Hepatocyte (in vitro differentiated cells): ENCODE results near the gene MKNK2. TPM values are rescaled to one million over a fixed set of nuclear protein-coding genes. Genes with fewer than 3 reads are reported as not detected.
A peak's percentile ranks its signal among the peaks of the same experiment; 100 is the strongest.

ENCODE experiments used
- DNase-seq: peaks from one replicate; pipeline ENCODE4 v3.0.0-alpha.2; 2016; ENCODE audit warnings: low spot score
- H2AFZ ChIP-seq: fragments of 200-600 bp; sonication (generic); 2 replicates; pipeline ENCODE4 v1.6.0; 2016; ENCODE audit warnings: antibody characterized with exemption, mild to moderate bottlenecking
- H3K27ac ChIP-seq: fragments of 200-600 bp; sonication (generic); 2 replicates; pipeline ENCODE4 v1.5.1; 2016; ENCODE audit warnings: mild to moderate bottlenecking
- H3K27me3 ChIP-seq: fragments of 200-600 bp; sonication (generic); 2 replicates; pipeline ENCODE4 v1.6.1; 2016
- H3K36me3 ChIP-seq: fragments of 200-600 bp; sonication (generic); replicated peaks from 2 replicates; pipeline ENCODE4 v1.5.1; 2016; ENCODE audit warnings: low read depth; ENCODE audit not compliant: insufficient read depth
- H3K4me1 ChIP-seq: fragments of 200-600 bp; sonication (generic); 2 replicates; pipeline ENCODE4 v1.5.1; 2016; ENCODE audit warnings: mild to moderate bottlenecking, moderate library complexity; ENCODE audit not compliant: insufficient read depth
- H3K4me2 ChIP-seq: fragments of 200-600 bp; sonication (generic); 2 replicates; pipeline ENCODE4 v1.6.0; 2016
- H3K4me3 ChIP-seq: fragments of 200-600 bp; sonication (generic); 2 replicates; pipeline ENCODE4 v1.5.1; 2016; ENCODE audit warnings: mild to moderate bottlenecking
- H3K79me2 ChIP-seq: fragments of 200-600 bp; sonication (generic); 2 replicates; pipeline ENCODE4 v1.6.0; 2017; ENCODE audit warnings: mild to moderate bottlenecking
- H3K9me2 ChIP-seq: fragments of 200-600 bp; sonication (generic); replicated peaks from 2 replicates; pipeline ENCODE4 v1.6.0; 2017; ENCODE audit warnings: mild to moderate bottlenecking; ENCODE audit not compliant: insufficient read depth
- H3K9me3 ChIP-seq: fragments of 200-600 bp; sonication (generic); 2 replicates; pipeline ENCODE4 v1.5.1; 2016; ENCODE audit warnings: low read depth, mild to moderate bottlenecking
- H4K20me1 ChIP-seq: fragments of 200-600 bp; sonication (generic); 2 replicates; pipeline ENCODE4 v1.6.0; 2016; ENCODE audit warnings: mild to moderate bottlenecking; ENCODE audit not compliant: insufficient read depth, poor library complexity, severe bottlenecking
- EZH2 ChIP-seq: fragments of 200-600 bp; sonication (generic); IDR thresholded peaks from 2 replicates; pipeline ENCODE4 v1.6.1; 2016; ENCODE audit warnings: antibody characterized with exemption, mild to moderate bottlenecking, borderline replicate concordance
- EZH2phosphoT487 ChIP-seq: fragments of 200-600 bp; sonication (generic); IDR thresholded peaks from one replicate; pipeline ENCODE4 v1.6.1; 2018; ENCODE audit warnings: antibody characterized with exemption, mild to moderate bottlenecking, low read depth, moderate library complexity; ENCODE audit not compliant: unreplicated experiment, severe bottlenecking
- WGBS: methylation state at CpG from one replicate; pipeline ENCODE4 v1.1.6; 2016; ENCODE audit warnings: low lambda C conversion rate; ENCODE audit errors: missing lambda C conversion rate; 5-methylcytosine and 5-hydroxymethylcytosine counted together
- polyA plus RNA-seq: library from polyadenylated mRNA; unstranded; fragments of >200 nt; fragmentation: Nextera tagmentation; extraction: Ambion mirVana; gene quantifications from 2 replicates; pipeline ENCODE4 v1.2.1, GENCODE V29; 2016
- total RNA-seq: library from RNA; depleted of rRNA; stranded (reverse); fragments of >200 nt; gene quantifications from 2 replicates; pipeline ENCODE4 v1.2.3, GENCODE V29; 2014
- TF ChIP-seq, protein P1 (sequence below): fragments of 200-600 bp; sonication (generic); IDR thresholded peaks from 2 replicates; pipeline ENCODE4 v1.5.1; 2016; ENCODE audit warnings: antibody characterized with exemption, mild to moderate bottlenecking; ENCODE audit not compliant: poor library complexity

MKNK2 gene
- total and polyA plus RNA-seq, 2 experiments from 2014 or later: 90.4 to 136 TPM

DNA sequence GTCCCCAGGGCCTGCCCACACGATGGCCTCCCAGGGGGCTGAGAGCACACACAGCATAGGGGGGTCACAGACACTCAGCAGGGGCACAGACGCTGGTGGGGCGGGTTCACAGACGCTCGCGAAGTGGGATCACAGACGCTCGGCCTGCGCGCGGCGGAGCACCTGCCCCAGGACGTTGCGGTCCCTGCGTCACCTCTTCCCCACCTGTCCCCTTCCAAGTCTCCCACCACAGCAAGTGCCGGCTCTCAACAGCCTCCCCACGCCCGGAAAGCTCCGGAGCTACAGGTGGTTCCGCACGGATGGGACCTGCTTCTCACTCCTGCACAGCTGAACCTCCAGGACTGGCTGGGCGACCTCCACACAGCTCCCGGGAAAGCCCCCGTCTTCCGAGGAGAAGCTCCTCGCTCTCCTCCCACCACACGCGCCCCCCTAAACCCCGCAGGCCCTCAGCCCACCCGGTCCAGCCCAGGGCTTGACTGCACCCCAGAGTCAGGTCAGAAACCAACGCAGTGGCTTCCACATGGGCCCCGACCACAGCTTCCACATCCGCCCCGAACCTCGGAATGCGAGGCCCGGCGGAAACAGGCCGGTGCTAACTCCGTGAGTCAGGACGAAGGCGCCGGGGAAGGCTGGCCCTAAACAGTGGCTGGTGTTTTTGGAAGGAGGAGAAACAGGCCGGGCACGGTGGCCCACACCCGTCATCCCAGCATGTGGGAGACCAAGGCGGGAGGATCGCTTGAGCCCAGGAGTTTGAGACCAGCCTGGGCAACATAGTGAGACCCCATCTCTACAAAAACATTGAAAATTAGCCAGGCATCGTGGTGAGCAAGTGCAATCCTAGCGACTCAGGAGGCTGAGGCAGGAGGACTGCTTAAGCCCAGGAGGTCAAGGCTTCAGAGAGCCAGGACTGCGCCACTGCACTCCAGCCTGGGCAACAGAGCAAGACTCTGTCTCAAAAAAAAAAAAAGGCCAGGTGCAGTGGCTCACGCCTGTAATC is 52.0 kb downstream of the MKNK2 start:
- TF ChIP-seq, protein P1, sequence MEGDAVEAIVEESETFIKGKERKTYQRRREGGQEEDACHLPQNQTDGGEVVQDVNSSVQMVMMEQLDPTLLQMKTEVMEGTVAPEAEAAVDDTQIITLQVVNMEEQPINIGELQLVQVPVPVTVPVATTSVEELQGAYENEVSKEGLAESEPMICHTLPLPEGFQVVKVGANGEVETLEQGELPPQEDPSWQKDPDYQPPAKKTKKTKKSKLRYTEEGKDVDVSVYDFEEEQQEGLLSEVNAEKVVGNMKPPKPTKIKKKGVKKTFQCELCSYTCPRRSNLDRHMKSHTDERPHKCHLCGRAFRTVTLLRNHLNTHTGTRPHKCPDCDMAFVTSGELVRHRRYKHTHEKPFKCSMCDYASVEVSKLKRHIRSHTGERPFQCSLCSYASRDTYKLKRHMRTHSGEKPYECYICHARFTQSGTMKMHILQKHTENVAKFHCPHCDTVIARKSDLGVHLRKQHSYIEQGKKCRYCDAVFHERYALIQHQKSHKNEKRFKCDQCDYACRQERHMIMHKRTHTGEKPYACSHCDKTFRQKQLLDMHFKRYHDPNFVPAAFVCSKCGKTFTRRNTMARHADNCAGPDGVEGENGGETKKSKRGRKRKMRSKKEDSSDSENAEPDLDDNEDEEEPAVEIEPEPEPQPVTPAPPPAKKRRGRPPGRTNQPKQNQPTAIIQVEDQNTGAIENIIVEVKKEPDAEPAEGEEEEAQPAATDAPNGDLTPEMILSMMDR: no peak
- no peak for TF ChIP-seq EZH2phosphoT487
- no peak for TF ChIP-seq EZH2
- no peak overlapping the region for H3K4me3 ChIP-seq
- DNase-seq: no peak
- no peaks in the 10 kb centered on the region for H3K4me1 ChIP-seq
- H3K36me3 ChIP-seq: no peaks in the 10 kb centered on the region
- H3K79me2 ChIP-seq: peaks cover 4% of the 10 kb centered on the region
- no peak overlapping the region for H3K4me2 ChIP-seq
- H3K27me3 ChIP-seq: no peaks in the 10 kb centered on the region
- H2AFZ ChIP-seq: no peak overlapping the region
- 98% methylated on average over 42 of the region's 52 CpGs for WGBS
- H4K20me1 ChIP-seq: no peaks in the 10 kb centered on the region
- no peaks in the 10 kb centered on the region for H3K9me2 ChIP-seq
- H3K9me3 ChIP-seq: peaks cover 4% of the 10 kb centered on the region
- H3K27ac ChIP-seq: no peak overlapping the region

DNA sequence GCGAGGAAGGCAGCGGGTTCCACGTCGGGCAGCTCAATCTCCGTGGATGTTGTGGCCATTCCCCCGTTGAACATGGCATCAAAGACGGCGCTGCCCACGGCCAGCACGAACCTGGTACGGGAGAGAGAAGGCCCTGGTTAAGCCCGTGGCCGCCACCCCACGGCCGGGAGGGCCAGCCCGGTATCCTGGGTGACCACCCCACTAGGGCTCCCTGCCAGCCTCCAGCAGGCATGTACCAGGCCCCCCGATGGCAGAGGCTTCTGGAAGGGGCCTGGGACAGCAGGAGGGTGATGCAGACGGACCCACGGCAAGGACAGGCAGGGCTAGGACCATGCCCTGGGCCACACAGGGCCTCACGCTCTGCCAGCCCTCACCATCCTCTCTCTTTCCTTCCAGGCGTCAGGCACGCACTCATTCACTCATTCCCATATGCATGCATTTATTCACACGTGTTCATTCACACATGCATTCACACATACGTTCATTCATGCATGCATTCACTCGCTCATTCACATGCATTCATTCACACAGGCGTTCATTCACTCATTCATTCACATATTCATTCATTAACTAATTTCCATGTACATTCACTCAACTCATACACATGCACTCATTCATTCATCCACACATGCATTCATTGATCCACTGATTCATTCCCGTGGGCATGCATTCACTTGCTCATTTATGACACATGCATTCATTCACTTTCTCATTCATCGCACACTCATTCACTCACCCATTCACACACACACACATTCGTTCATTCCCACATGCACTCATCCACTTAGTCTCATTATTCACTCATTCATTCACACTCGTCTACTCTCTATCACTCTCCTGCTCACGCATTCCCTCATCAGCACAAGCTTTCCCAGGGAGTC is 53.5 kb downstream of the MKNK2 start:
- Histone ChIP-seq H3K27me3 (no peaks in the 10 kb centered on the region), H3K4me2 (no peak overlapping the region), H2AFZ (no peak overlapping the region), H3K79me2 (no peaks in the 10 kb centered on the region), H3K9me2 (no peaks in the 10 kb centered on the region), H3K4me1 (no peaks in the 10 kb centered on the region), H3K36me3 (no peaks in the 10 kb centered on the region), H3K27ac (no peak overlapping the region), H4K20me1 (no peaks in the 10 kb centered on the region), H3K4me3 (no peak overlapping the region), H3K9me3 (peaks cover 4% of the 10 kb centered on the region)
- WGBS: 96% methylated on average over 28 of the region's 31 CpGs
- DNase-seq: no peak
- TF ChIP-seq EZH2 (no peak), EZH2phosphoT487 (no peak)
- TF ChIP-seq, protein P1: no peak

DNA sequence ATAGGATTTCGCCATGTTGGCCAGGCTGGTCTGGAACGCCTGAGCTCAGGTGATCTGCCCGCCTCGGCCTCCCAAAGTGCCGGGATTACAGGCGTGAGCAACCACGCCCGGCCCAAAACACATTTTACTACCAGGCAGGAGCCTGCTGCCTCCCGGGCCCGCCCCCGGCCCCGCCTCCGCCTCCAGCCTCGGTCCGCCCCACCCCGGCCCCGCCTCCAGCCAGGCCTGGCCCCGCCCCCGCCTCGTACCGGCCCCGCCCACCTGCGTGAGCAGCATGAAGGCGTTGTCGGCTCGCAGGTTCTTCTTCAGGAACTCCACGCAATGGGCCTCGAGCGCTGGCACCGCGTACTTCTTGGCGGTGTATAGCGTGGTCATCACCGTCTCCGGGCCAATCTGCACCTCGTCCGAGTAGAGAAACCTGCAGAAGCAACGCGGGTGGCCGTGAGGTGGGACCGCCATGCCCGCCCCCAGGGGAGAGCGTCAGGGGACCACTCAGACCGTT is 58.2 kb downstream of the MKNK2 start:
- Histone ChIP-seq H3K79me2 (no peaks in the 10 kb centered on the region), H3K4me3 (no peak overlapping the region), H3K4me2 (no peak overlapping the region), H3K27ac (no peak overlapping the region), H4K20me1 (no peaks in the 10 kb centered on the region), H3K9me3 (peaks cover 4% of the 10 kb centered on the region), H3K36me3 (no peaks in the 10 kb centered on the region), H3K9me2 (no peaks in the 10 kb centered on the region), H3K4me1 (no peaks in the 10 kb centered on the region), H2AFZ (no peak overlapping the region), H3K27me3 (no peaks in the 10 kb centered on the region)
- 92% methylated on average over 32 of the region's 44 CpGs for WGBS
- DNase-seq: peak; percentile 6
- TF ChIP-seq EZH2phosphoT487 (no peak), EZH2 (no peak)
- TF ChIP-seq, protein P1: no peak
